NCI-H524 (cell line): ENCODE results near the gene TAS1R3.
"Not testable (repeated sequence)": the region's sequence is repeated elsewhere in the genome, so short reads cannot be mapped to it uniquely, and the experiment has no call there.

Experiments
- DNase-seq, 2 experiments: peaks; one replicate each; lab custom pipeline; 2025; lab: John Stamatoyannopoulos, UW

The TAS1R3 gene

DNA sequence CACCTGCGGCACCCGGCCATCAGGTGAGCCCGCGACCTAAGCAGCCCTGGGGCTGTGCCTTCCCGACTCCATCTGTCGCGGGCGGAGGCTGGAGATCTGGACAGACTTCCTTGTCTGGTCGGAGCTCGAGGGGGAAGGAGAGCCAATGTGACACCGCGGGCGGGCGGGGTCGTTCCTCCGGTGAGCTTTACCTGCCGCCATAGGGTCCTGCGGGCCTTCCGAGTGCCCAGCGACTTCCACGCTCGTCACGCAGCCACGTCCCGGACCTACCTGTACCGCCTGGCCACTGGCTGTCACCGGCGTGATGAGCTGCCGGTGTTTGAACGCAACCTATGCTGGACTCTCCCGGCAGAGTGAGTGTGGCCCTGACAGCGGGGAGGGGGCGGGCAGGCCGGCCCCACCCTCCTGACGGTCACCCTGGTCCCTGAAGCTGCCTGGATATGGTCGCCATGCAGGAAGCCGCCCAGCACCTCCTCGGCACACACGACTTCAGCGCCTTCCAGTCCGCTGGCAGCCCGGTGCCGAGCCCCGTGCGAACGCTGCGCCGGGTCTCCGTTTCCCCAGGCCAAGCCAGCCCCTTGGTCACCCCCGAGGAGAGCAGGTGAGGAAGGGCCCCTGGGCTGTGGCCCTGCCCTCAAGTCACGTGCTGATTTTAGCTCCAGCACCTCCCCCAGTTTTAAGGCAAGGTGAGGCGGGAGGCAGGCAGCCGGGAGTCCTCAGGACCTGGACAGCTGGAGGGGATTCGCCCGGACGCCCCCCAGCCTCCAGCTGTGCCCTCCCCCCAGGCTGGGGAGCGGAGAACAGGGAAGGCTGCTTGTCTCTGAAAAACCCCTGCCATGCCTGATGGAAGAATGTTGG is 21.6 kb upstream of the TAS1R3 start:
- peak in 1 of 2 experiments; percentile 26 for DNase-seq

GRCh38 chr1:1310109-1310385 is 21.0 kb upstream of the TAS1R3 start:
- DNase-seq = no peak

GRCh38 chr1:1310476-1311053 is 20.5 kb upstream of the TAS1R3 start:
- no peak for DNase-seq

DNA sequence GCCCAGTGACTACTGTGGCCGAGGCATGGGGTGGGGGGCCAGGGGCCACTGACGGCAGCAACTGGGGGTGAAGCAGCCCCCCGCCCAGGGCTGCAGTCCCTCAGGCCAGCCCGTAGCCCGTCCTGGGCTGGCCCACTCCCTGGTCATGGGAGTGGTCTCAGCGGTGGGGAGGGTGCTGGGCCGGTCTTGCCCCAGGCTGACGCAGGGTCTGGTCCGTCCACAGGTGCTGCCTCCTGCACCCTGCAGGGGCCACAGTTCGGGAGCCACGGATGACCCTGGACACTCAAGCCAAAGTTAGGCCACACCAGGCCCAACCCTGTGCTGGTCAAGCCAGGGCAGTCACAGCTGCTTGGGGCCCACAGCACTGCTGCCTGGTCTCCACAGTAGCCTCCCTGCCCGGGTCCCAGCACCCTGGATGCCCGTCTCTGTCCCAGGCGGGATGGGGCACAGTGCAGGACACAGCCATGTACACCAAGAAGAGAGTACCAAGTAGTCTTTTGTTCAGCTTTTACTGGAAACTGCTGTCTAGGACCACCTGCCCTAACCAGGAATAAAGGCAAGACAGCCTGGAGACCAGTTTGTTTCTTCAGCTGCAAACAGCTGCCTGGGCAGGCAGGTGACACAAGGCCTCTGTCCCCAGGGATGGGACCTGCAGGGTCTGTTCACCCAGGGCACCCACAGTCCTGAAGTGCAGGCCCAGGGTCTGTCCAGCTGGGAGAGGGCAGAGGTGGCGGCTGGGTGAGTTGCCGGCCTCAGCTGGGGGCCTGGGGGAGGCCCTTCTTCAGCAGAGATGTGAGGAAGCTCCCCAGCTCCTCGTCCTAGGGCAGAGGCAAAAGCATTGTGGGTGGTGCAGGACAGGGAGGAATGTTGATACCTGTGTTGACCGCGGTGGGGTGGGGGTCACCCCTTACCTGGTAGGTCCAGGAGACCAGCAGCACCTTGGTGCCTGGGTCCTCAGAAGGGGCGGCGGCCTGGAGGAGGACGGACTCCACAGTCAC is 19.7 kb upstream of the TAS1R3 start:
- no peak for DNase-seq

DNA sequence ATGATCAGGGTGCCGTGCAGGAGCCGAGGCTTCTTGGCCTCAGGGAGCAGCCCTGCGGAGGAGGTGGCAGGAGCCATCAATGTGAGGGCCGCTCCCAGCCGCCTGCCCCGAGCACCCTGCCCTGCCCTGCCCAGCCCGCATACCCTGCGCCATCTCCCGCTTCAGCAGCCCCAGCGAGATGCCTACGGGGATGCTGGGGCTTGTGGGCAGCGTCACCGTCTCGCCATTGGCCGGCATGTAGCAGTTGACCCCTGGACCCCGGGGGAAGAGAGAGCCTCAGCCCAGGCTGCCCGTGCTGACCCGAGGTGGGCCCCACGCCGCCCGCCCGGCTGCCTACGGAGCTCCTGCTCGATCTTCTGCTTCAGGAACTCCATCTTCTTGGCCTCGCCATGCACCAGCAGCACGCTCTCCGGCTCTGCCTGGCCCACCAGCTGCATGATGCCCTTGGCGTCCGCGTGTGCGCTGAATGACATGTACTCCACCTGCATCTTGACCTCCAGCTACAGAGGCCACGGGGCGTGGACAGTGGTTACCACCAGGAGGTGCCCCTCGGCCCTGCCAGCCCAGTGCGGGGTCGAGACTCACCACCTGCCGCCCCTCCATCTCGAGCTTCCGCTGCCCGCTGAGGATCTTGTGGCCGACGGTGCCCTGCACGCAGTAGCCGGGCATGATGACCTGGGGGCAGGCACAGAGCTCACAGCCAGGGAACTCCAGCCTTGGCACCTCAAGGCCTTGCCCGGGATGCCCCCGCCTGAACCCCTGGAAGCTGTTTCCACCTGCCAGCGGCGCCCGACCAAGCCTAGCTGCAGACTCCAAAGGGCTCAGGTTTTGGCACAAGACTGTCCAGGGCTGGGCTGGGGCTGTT is 18.4 kb upstream of the TAS1R3 start:
- DNase-seq = no peak

- DNase-seq = no peak
These were observed 17.4 kb upstream of the TAS1R3 start for GRCh38 chr1:1313500-1314236.

DNA sequence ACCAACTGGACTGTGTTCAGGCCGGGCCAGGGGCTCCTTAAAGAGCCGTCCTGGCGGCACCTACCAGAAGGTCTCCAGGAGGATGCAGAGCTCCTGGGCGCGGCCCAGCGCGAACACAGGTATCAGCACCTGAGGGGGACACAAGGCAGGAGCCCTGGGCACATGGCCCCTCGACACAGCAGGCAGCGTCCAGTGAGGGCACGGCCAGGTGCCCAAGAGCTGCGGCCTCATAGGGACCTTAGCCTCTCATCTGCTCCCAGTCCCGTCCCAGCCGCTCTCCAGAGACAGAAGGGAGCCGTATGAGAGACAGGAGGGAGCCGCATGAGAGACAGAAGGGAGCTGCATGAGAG is 16.9 kb upstream of the TAS1R3 start:
- DNase-seq = no peak

GRCh38 chr1:1314678-1315335 is 16.3 kb upstream of the TAS1R3 start:
- DNase-seq = no peak

- no peak for DNase-seq
These were observed 15.6 kb upstream of the TAS1R3 start for GRCh38 chr1:1315435-1315954.

DNA sequence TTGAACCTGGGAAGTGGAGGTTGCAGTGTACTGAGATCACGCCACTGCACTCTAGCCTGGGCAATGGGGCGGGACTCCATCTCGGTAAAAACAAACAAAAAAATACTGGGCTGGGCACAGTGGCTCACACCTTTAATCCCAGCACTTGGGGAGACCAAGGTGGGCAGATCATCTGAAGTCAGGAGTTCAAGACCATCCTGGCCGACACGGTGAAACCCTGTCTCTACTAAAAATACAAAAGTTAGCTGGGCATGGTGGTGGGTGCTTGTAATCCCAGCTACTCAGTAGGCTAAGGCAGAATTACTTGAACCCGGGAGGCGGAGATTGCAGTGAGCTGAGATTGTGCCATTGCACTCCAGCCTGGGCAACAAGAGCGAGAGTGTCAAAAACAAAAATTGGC is 14.9 kb upstream of the TAS1R3 start:
- DNase-seq = not testable (repeated sequence)

DNA sequence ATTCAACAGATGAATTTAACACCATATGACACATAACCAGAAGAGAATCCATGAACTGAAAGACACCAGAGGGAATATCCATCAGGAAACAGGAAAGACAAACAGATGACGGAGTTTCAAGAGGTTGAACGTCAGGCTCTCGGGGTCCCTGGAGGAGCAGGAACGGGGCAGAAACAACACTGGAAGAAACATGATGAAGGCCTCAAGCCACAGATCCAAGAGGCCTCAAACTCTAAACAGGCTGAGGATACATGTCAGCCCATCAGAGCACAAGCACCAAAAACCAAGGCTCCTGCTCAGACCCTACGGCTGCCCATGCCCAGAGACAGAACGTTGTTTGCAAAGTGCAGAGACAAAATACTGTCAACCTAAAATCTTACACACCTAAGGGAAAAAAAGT is 13.7 kb upstream of the TAS1R3 start:
- no peak for DNase-seq

DNA sequence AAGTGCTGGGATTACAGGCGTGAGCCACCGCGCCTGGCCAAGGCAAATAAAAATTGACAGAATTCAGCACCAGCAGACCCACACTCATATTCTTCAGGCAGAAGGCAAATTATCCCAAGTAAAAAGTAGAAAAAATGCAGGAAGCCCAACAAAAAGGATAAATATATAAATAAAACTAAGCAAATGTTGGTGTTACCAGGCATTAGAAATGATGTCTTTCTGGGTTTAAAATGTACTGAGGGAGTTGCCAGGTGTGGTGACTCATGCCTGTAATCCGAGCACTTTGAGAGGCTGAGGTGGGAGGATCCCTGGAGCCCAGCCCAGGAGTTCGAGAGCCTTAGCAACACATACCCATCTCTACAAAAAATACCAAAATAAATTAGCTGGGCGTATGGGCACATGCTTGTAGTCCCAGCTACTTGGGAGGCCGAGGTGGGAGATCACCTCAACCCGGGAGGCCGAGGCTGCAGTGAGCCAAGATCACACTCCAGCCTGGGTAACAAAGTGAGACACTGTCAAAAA is 12.9 kb upstream of the TAS1R3 start:
- peak in 1 of 2 experiments; percentile 56 for DNase-seq

DNA sequence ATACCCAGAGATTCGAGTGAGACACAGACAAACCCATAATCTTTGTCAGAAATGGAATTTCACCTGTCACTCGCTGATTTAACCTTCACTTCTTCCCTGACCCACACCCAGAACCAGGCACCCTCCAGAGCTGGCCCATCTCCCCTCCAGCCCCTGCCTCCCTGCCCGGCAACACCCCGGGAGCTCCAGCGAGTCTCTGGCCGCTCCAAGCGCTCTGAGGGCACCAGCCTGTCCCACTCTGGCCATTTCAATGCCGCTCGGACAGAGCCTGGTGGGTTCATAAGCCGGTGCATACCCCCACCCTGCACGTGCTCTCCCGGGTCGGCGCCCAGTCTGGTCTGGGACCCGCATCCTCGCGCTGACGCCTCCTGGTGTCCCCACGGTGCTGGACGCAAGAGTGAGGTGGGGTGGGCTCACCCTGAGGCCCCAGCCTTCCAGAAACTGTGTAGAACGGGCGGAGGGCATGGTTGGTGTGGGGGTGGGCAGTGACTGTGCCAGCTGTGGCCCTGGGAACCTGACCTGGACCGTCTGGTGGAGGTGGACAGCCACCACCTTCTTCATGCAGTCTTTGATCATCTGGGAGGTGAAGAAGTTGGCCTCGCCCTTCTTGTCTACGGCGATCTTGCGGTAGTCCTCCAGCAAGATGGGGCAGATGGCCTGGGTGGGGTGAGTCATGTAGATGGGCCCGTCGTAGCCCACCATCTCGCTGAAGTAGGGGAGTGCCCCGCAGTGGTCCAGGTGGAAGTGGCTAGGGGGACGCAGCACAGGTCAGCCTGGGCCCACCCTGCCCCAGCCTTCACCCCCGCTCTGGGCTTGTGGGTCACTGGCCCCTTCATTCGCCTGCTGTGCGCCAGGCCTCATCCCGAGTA is 12.1 kb upstream of the TAS1R3 start:
- no peak for DNase-seq

DNA sequence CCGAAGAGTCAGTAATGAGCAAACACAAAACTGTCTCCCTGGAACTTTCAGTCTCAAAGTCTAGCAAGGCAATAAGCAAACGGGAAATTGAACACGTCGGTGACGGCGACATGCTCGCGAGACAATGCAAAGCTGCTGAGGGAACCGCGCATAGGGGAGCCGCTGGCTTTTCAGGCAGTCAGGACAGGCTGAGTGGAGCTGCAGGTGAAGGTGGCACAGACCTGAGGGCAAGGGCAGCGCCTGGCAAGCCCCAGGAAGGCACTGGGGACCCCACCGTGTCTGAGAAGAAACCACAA is 11.5 kb upstream of the TAS1R3 start:
- DNase-seq = no peak

DNA sequence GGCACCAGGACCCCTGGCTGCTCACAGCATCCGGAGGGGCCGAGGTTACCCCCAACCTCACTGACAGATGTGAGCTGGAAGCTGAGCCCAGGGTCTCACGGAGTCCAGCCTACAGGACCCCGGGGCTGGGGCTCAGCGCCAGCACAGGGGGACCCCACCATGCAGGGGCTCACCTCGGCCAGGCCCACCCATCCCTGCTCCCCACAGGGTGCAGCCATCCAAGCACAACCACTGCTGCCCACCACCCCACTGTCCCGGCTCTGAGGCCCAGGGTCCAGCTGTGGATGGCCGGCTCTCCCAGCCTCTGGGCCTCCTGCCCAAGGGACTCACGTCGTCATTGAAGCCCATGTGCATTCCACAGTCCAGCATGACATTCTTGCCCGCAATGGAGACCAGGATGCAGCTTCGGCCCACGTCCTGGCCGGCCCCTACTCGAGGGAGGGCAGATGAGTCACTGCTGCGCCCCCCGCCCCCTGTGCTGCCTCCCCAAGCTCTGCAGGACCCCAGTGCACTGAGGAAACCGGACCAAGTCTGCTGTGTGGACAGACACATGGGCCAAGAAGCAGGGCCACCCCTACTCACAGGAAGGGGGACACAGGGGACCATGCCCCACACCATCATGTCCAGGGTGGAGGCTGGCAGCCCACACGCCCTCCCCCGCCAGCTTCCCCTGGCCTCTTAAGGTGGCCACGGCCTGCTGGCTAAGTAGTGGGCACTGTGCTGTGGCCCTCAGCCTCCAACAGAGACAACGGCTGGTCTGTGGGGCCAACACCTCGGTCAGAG is 10.2 kb upstream of the TAS1R3 start:
- DNase-seq = no peak

GRCh38 chr1:1321477-1321876 is 9.6 kb upstream of the TAS1R3 start:
- DNase-seq = no peak

GRCh38 chr1:1322418-1322817 is 8.7 kb upstream of the TAS1R3 start:
- DNase-seq = no peak

DNA sequence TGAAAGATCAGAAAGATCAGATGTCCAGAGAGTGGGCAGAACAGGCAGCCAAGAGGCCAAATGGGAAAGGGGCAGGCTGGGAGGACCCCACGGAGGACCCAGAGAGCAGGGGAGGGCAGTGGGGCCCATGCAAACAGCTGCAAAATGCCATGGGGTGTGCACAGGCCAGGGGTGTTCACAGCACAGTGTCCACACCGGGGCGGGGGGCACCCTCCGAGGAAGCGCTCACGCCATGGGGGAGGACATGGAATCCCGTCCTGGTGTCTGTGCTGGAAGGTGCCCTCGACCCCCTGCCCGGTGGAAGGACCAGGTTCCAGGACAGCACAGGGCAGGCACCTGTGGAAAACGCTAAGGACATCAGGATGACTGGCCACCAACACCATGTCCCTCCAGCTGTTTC is 8.1 kb upstream of the TAS1R3 start:
- no peak for DNase-seq
